Astrocyte (in vitro differentiated cells and primary cell): Measurements from ENCODE around the gene KIAA0513. TPM values are rescaled to one million over a fixed set of nuclear protein-coding genes. Genes with fewer than 3 reads are reported as not detected.

Experiments
- DNase-seq: peaks from one replicate; pipeline ENCODE4 v3.0.0-alpha.2; 2010; ENCODE audit warnings: low read depth
- FAIRE-seq: peaks from 2 replicates; lab custom pipeline; 2011; peaks lifted over from hg19 to GRCh38; lab: Jason Lieb, UNC
- H2AFZ ChIP-seq: 2 replicates; pipeline ENCODE4 v1.6.0; 2012; ENCODE audit warnings: low read depth, low read length, inconsistent platforms
- H3K27ac ChIP-seq: 2 replicates; pipeline ENCODE4 v1.5.1; 2011; ENCODE audit warnings: low read depth, low read length, inconsistent platforms
- H3K27me3 ChIP-seq: 2 replicates; pipeline ENCODE4 v1.6.0; 2011; ENCODE audit warnings: low read length, inconsistent platforms; ENCODE audit not compliant: insufficient read depth
- H3K36me3 ChIP-seq: 2 replicates; pipeline ENCODE4 v1.5.1; 2011; ENCODE audit warnings: low read length, inconsistent platforms; ENCODE audit not compliant: insufficient read depth
- H3K4me1 ChIP-seq: 2 replicates; pipeline ENCODE4 v1.5.1; 2011; ENCODE audit warnings: low read length, inconsistent platforms; ENCODE audit not compliant: insufficient read depth
- H3K4me2 ChIP-seq: 2 replicates; pipeline ENCODE4 v1.6.0; 2012; ENCODE audit warnings: low read length, inconsistent platforms
- H3K4me3 ChIP-seq: 2 replicates; pipeline ENCODE4 v1.5.1; 2011; ENCODE audit warnings: low read depth, mild to moderate bottlenecking, low read length, inconsistent platforms; ENCODE audit not compliant: insufficient read depth
- H3K79me2 ChIP-seq: 2 replicates; pipeline ENCODE4 v1.6.0; 2012; ENCODE audit warnings: mild to moderate bottlenecking, low read length, inconsistent platforms; ENCODE audit not compliant: insufficient read depth
- H3K9ac ChIP-seq: 2 replicates; pipeline ENCODE4 v1.6.0; 2012; ENCODE audit warnings: mild to moderate bottlenecking, low read length, inconsistent platforms
- H3K9me3 ChIP-seq: 2 replicates; pipeline ENCODE4 v1.5.1; 2012; ENCODE audit warnings: low read depth, mild to moderate bottlenecking, low read length, inconsistent platforms; ENCODE audit not compliant: insufficient read depth
- H4K20me1 ChIP-seq: 2 replicates; pipeline ENCODE4 v1.6.0; 2012; ENCODE audit warnings: low read length, inconsistent platforms; ENCODE audit not compliant: insufficient read depth
- H3K27ac Mint-ChIP-seq: one replicate; pipeline ENCODE4 v1.8.0; 2021; ENCODE audit warnings: mild to moderate bottlenecking, mixed read lengths; ENCODE audit not compliant: unreplicated experiment
- H3K27me3 Mint-ChIP-seq: one replicate; pipeline ENCODE4 v1.8.0; 2021; ENCODE audit warnings: low read depth, mixed read lengths; ENCODE audit not compliant: unreplicated experiment
- H3K36me3 Mint-ChIP-seq: one replicate; pipeline ENCODE4 v1.8.0; 2021; ENCODE audit warnings: low read depth, mixed read lengths; ENCODE audit not compliant: unreplicated experiment
- H3K4me1 Mint-ChIP-seq: one replicate; pipeline ENCODE4 v1.8.0; 2021; ENCODE audit warnings: low read depth, mixed read lengths; ENCODE audit not compliant: unreplicated experiment
- H3K4me3 Mint-ChIP-seq: one replicate; pipeline ENCODE4 v1.8.0; 2021; ENCODE audit warnings: mild to moderate bottlenecking, moderate library complexity, mixed read lengths; ENCODE audit not compliant: unreplicated experiment
- H3K9me3 Mint-ChIP-seq: one replicate; pipeline ENCODE4 v1.8.0; 2021; ENCODE audit warnings: mild to moderate bottlenecking, mixed read lengths; ENCODE audit not compliant: unreplicated experiment
- EZH2 ChIP-seq: IDR thresholded peaks from 2 replicates; pipeline ENCODE4 v1.6.1; 2012; ENCODE audit warnings: mild to moderate bottlenecking, low read length, inconsistent platforms; ENCODE audit not compliant: insufficient read depth
- total RNA-seq: library from RNA; stranded (reverse); gene quantifications from 2 replicates; pipeline ENCODE4 v1.2.1, GENCODE V29; 2021
- TF ChIP-seq, protein P1 (sequence below): IDR thresholded peaks from 2 replicates; pipeline ENCODE4 v1.5.1; 2011; ENCODE audit warnings: low read depth, mild to moderate bottlenecking, inconsistent platforms, low read length, moderate library complexity; ENCODE audit not compliant: insufficient read depth

Gene KIAA0513
- total RNA-seq, 1 donor from 2014 or later = 7.5 TPM

- Mint-ChIP-seq H3K4me1 (peaks cover 7% of the 10 kb centered on the region), H3K4me3 (no peak overlapping the region), H3K27me3 (peaks cover 39% of the 10 kb centered on the region), H3K9me3 (peaks cover 2% of the 10 kb centered on the region), H3K36me3 (peaks cover 19% of the 10 kb centered on the region), H3K27ac (no peak overlapping the region)
- FAIRE-seq (no peak), DNase-seq (no peak)
- Histone ChIP-seq H3K27me3 (no peaks in the 10 kb centered on the region), H4K20me1 (peaks cover 6% of the 10 kb centered on the region), H3K4me1 (no peaks in the 10 kb centered on the region), H3K9ac (no peak overlapping the region), H3K79me2 (no peaks in the 10 kb centered on the region), H3K27ac (no peak overlapping the region), H3K4me2 (no peak overlapping the region), H2AFZ (no peak overlapping the region), H3K36me3 (no peaks in the 10 kb centered on the region), H3K9me3 (no peaks in the 10 kb centered on the region), H3K4me3 (no peak overlapping the region)
- TF ChIP-seq, protein P1, sequence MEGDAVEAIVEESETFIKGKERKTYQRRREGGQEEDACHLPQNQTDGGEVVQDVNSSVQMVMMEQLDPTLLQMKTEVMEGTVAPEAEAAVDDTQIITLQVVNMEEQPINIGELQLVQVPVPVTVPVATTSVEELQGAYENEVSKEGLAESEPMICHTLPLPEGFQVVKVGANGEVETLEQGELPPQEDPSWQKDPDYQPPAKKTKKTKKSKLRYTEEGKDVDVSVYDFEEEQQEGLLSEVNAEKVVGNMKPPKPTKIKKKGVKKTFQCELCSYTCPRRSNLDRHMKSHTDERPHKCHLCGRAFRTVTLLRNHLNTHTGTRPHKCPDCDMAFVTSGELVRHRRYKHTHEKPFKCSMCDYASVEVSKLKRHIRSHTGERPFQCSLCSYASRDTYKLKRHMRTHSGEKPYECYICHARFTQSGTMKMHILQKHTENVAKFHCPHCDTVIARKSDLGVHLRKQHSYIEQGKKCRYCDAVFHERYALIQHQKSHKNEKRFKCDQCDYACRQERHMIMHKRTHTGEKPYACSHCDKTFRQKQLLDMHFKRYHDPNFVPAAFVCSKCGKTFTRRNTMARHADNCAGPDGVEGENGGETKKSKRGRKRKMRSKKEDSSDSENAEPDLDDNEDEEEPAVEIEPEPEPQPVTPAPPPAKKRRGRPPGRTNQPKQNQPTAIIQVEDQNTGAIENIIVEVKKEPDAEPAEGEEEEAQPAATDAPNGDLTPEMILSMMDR = no peak
- no peak for TF ChIP-seq EZH2
Observed at GRCh38 chr16:85081765-85082164, 54.2 kb downstream of the KIAA0513 start.

DNA sequence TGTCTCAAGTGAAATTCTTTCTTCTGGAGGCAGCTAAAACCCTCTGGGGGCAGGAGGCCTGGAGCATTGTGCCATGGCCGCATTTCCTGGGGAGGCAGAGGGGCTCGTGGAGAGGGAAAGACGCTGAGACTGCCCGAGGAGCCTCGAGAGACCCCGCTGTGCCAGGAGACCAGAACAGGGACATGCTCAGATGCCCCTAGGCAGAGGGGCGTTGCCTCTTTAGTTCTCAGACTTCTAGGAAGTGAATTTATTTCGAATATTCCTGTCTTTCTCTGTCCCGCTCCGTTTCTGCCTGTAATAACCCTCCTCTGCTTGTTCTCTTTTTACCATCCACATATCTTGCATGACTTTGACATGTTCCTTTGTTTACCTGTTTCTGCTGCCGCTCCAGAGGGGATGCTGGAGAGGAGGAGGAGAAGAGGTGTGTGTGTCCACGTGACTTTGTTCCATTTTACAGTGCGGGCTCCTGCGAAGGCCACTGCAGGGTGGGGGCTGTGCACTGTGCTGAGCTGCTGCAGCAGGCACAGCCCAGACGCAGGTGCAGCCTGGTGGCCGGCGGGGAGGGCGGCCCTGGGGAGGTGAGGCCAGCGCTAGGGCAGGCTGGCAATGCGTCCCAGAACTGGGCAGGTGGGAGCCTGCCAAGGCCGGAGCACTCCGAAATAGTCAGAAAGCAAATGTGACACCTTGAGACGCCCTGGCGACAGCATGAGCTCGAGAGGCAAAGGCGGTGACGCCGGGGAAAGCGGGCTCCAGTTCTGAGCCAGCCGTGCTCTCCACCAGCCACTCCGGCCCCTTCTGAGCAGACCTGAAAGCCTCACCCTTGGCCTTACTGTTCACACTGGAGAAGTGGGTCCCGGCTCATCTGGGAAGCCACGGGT, 54.8 kb downstream of the KIAA0513 start:
- Mint-ChIP-seq H3K27ac (no peak overlapping the region), H3K27me3 (peaks cover 41% of the 10 kb centered on the region), H3K4me1 (peaks cover 7% of the 10 kb centered on the region), H3K4me3 (no peak overlapping the region), H3K36me3 (peaks cover 19% of the 10 kb centered on the region), H3K9me3 (peaks cover 2% of the 10 kb centered on the region)
- Histone ChIP-seq H3K4me1 (no peaks in the 10 kb centered on the region), H2AFZ (no peak overlapping the region), H3K79me2 (no peaks in the 10 kb centered on the region), H3K4me3 (no peak overlapping the region), H3K27ac (no peak overlapping the region), H4K20me1 (peaks cover 6% of the 10 kb centered on the region), H3K9ac (no peak overlapping the region), H3K27me3 (no peaks in the 10 kb centered on the region), H3K4me2 (no peak overlapping the region), H3K36me3 (no peaks in the 10 kb centered on the region), H3K9me3 (no peaks in the 10 kb centered on the region)
- no peak for FAIRE-seq
- DNase-seq = no peak
- TF ChIP-seq, protein P1 = no peak
- TF ChIP-seq EZH2 = no peak

DNA sequence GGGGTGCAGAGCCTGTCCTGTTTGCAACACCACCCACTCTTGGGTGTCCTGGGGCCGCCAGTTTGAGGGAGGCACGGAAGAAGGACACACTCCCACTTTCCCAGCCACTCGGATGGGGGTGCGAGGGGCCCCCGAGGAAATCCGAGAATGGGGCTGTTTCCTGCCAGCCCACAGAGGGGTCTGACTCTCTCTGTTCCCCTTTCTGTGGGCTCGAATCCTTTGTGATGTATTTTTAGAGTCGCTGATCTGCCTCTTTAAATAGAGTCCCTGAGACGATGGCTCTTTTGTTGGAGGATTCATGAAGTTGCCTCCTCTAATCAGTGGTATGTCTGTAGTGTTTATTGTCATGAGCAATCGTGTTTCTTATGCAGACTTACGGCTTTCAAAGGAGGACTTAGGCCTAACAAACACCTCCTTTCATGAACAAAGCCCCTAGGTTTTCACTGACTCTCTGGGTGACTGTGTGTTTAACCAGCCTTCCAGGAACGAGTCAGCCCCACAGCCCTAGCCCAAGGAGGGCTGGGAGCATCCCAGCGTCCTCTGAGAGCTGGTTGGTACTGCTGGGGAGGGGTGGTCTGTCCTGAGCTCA, 55.5 kb downstream of the KIAA0513 start:
- H2AFZ ChIP-seq = no peak overlapping the region

More for the DNA sequence above, 55.5 kb downstream of the KIAA0513 start:
- no peak overlapping the region for H3K27ac ChIP-seq
- Mint-ChIP-seq H3K36me3 (peaks cover 19% of the 10 kb centered on the region), H3K27me3 (peaks cover 39% of the 10 kb centered on the region), H3K9me3 (peaks cover 2% of the 10 kb centered on the region), H3K27ac (no peak overlapping the region), H3K4me3 (no peak overlapping the region), H3K4me1 (peaks cover 7% of the 10 kb centered on the region)
- no peaks in the 10 kb centered on the region for H3K4me1 ChIP-seq
- H3K4me2 ChIP-seq = no peak overlapping the region
- TF ChIP-seq EZH2 = no peak
- TF ChIP-seq, protein P1 = no peak
- no peaks in the 10 kb centered on the region for H3K79me2 ChIP-seq
- H3K36me3 ChIP-seq = no peaks in the 10 kb centered on the region
- peaks cover 6% of the 10 kb centered on the region for H4K20me1 ChIP-seq
- H3K4me3 ChIP-seq = no peak overlapping the region
- H3K9ac ChIP-seq = no peak overlapping the region
- no peaks in the 10 kb centered on the region for H3K27me3 ChIP-seq
- DNase-seq = no peak
- H3K9me3 ChIP-seq = no peaks in the 10 kb centered on the region
- no peak for FAIRE-seq
